Mammary epithelial cell (primary cell): ENCODE measurements around the gene ULK4.

ENCODE experiments used
- EZH2 ChIP-seq: IDR thresholded peaks from 2 replicates; pipeline ENCODE4 v1.6.1; 2012; ENCODE audit warnings: low read length, inconsistent platforms, borderline replicate concordance
- TF ChIP-seq, protein P1 (sequence below), 2 donors: IDR thresholded peaks in 1 of 2; conservative IDR thresholded peaks in 1 of 2; 2 replicates each; pipeline ENCODE4 v1.5.1; 2011 to 2012; ENCODE audit warnings: inconsistent platforms in 2 of 2, low read length in 2 of 2, mild to moderate bottlenecking in 2 of 2, control low read depth in 1 of 2, low read depth in 1 of 2; ENCODE audit not compliant: insufficient read depth in 1 of 2; ENCODE audit errors: extremely low read depth in 1 of 2

GRCh38 chr3:41961751-41962679, at the start of gene ULK4:
- TF ChIP-seq, protein P1, sequence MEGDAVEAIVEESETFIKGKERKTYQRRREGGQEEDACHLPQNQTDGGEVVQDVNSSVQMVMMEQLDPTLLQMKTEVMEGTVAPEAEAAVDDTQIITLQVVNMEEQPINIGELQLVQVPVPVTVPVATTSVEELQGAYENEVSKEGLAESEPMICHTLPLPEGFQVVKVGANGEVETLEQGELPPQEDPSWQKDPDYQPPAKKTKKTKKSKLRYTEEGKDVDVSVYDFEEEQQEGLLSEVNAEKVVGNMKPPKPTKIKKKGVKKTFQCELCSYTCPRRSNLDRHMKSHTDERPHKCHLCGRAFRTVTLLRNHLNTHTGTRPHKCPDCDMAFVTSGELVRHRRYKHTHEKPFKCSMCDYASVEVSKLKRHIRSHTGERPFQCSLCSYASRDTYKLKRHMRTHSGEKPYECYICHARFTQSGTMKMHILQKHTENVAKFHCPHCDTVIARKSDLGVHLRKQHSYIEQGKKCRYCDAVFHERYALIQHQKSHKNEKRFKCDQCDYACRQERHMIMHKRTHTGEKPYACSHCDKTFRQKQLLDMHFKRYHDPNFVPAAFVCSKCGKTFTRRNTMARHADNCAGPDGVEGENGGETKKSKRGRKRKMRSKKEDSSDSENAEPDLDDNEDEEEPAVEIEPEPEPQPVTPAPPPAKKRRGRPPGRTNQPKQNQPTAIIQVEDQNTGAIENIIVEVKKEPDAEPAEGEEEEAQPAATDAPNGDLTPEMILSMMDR (conservative IDR thresholded peaks at IDR 0.05 in 1 of 2, IDR thresholded peaks at IDR 0.05 in 1 of 2; ENCODE audit: extremely low read depth in 1 of 2, insufficient read depth in 1 of 2, low read depth in 1 of 2, low read length in 2 of 2): no peak
- TF ChIP-seq EZH2: no peak
